ENCODE results near the gene TEX19. TPM values are rescaled to one million over a fixed set of nuclear protein-coding genes. Genes with fewer than 3 reads are reported as not detected.
"Not testable (repeated sequence)": the region's sequence is repeated elsewhere in the genome, so short reads cannot be mapped to it uniquely, and the experiment has no call there.

Gene TEX19
- total RNA-seq, 1 donor = under 0.01 TPM

- H3K4me2 ChIP-seq (ENCODE audit: insufficient read depth, low read length) = peak within 1 kb of the TSS; percentile 78
- no peaks in the 10 kb centered on the region for H4K20me1 ChIP-seq (ENCODE audit: insufficient read depth, low read length)
- no peaks in the 10 kb centered on the region for H3K36me3 ChIP-seq (ENCODE audit: insufficient read depth, low read length)
- peak within 1 kb of the TSS; percentile 63 for H3K4me3 ChIP-seq (ENCODE audit: insufficient read depth, low read length)
- H3K27ac ChIP-seq (ENCODE audit: low read depth, low read length) = no peak within 1 kb of the TSS
- TF ChIP-seq, protein P1, sequence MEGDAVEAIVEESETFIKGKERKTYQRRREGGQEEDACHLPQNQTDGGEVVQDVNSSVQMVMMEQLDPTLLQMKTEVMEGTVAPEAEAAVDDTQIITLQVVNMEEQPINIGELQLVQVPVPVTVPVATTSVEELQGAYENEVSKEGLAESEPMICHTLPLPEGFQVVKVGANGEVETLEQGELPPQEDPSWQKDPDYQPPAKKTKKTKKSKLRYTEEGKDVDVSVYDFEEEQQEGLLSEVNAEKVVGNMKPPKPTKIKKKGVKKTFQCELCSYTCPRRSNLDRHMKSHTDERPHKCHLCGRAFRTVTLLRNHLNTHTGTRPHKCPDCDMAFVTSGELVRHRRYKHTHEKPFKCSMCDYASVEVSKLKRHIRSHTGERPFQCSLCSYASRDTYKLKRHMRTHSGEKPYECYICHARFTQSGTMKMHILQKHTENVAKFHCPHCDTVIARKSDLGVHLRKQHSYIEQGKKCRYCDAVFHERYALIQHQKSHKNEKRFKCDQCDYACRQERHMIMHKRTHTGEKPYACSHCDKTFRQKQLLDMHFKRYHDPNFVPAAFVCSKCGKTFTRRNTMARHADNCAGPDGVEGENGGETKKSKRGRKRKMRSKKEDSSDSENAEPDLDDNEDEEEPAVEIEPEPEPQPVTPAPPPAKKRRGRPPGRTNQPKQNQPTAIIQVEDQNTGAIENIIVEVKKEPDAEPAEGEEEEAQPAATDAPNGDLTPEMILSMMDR (IDR thresholded peaks at IDR 0.05; ENCODE audit: extremely low read depth, low read depth, low read length) = no peak
- no peaks in the 10 kb centered on the region for H3K9me3 ChIP-seq (ENCODE audit: low read depth, low read length)
- H2AFZ ChIP-seq (ENCODE audit: low read length) = peak within 1 kb of the TSS; percentile 65
- H3K27me3 ChIP-seq (ENCODE audit: insufficient read depth, low read length) = peaks cover 69% of the 10 kb centered on the region
- no peaks in the 10 kb centered on the region for H3K79me2 ChIP-seq (ENCODE audit: insufficient read depth, low read length)
- H3K4me1 ChIP-seq (ENCODE audit: insufficient read depth, low read length) = no peaks in the 10 kb centered on the region
- DNase-seq (ENCODE audit: insufficient read length, low spot score, missing footprints) = peak; percentile 74
Measured at GRCh38 chr17:82371333-82372248, 12.5 kb downstream of the TEX19 start, which contains the start of gene UTS2R. TSS of gene UTS2R (plus strand) at chr17:82371765. CDS start at chr17:82374325, 2,560 bp downstream.

DNA sequence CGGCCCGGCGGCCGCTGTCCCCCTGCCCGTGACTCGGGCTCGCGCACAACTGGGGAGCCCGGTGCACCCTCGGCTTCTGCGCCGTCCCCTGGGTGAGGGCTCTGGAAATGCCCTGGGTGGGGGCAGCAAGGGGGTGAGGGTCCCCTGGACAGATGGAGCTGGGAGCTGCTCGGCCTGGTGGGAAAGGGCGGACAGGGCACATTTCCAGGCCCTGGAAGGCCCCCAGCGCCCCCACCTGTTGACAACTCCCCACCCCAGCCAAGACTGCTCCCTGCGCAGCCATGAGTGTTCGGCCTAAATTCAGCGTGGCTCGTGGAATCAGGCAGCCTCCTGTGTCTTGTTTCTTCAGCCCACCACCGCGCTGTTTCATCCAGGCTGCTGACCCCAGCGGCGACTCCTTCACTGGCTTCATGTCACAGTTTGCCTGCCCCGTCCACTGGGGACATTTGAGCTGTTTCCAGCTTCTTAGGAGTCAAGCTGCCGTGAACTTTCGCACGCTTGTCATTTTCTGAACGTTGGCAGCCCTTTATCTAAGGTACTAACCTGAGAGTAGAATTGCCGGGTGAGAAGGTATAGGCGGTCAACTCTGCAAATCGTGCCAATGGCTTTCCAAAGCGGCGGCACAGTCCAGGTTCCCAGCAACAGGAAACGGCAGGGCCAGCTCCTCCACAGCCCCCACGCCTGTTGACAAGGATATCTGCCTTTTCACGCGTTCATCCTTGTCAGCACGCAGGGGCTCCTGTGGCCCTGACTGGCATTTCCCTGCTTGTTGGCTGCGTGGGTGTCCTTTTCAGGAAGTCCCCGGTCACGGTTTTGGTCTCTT, 13.4 kb downstream of the TEX19 start:
- H3K79me2 ChIP-seq (ENCODE audit: insufficient read depth, low read length) = no peaks in the 10 kb centered on the region
- no peak overlapping the region for H3K4me3 ChIP-seq (ENCODE audit: insufficient read depth, low read length)
- H3K27ac ChIP-seq (ENCODE audit: low read depth, low read length) = no peak overlapping the region
- H3K27me3 ChIP-seq (ENCODE audit: insufficient read depth, low read length) = peaks cover 63% of the 10 kb centered on the region
- TF ChIP-seq, protein P1 (IDR thresholded peaks at IDR 0.05; ENCODE audit: extremely low read depth, low read depth, low read length) = no peak
- H4K20me1 ChIP-seq (ENCODE audit: insufficient read depth, low read length) = no peaks in the 10 kb centered on the region
- H3K9me3 ChIP-seq (ENCODE audit: low read depth, low read length) = no peaks in the 10 kb centered on the region
- H3K36me3 ChIP-seq (ENCODE audit: insufficient read depth, low read length) = no peaks in the 10 kb centered on the region
- H3K4me1 ChIP-seq (ENCODE audit: insufficient read depth, low read length) = no peaks in the 10 kb centered on the region
- no peak overlapping the region for H3K4me2 ChIP-seq (ENCODE audit: insufficient read depth, low read length)
- DNase-seq (ENCODE audit: insufficient read length, low spot score, missing footprints) = peak; percentile 89
- H2AFZ ChIP-seq (ENCODE audit: low read length) = no peak overlapping the region

DNA sequence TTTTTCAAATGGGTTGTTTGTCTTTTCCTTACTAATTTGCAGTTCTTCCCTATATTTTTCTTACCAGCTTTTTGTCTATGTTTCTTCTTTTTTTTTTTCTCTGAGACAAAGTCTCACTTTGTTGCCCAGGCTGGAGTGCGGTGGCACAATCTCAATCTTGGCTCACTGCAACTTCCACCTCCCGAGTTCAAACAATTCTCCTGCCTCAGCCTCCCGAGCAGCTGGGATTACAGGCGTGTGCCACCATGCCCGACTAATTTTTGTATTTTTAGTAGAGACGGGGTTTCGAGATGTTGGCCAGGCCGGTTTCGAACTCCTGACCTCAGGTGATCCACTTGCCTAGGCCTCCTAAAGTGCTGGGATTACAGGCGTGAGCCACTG, 14.0 kb downstream of the TEX19 start:
- H3K4me1 ChIP-seq (ENCODE audit: insufficient read depth, low read length); H3K4me2 ChIP-seq (ENCODE audit: insufficient read depth, low read length); DNase-seq (ENCODE audit: insufficient read length, low spot score, missing footprints); H3K27ac ChIP-seq (ENCODE audit: low read depth, low read length); H3K79me2 ChIP-seq (ENCODE audit: insufficient read depth, low read length); H4K20me1 ChIP-seq (ENCODE audit: insufficient read depth, low read length); H3K36me3 ChIP-seq (ENCODE audit: insufficient read depth, low read length); H2AFZ ChIP-seq (ENCODE audit: low read length); H3K4me3 ChIP-seq (ENCODE audit: insufficient read depth, low read length); H3K9me3 ChIP-seq (ENCODE audit: low read depth, low read length): not testable (repeated sequence)
- H3K27me3 ChIP-seq (ENCODE audit: insufficient read depth, low read length) = peaks cover 63% of the 10 kb centered on the region

GRCh38 chr17:82373731-82374625, 14.9 kb downstream of the TEX19 start:
- H3K36me3 ChIP-seq (ENCODE audit: insufficient read depth, low read length) = no peaks in the 10 kb centered on the region
- no peaks in the 10 kb centered on the region for H3K4me1 ChIP-seq (ENCODE audit: insufficient read depth, low read length)
- no peak overlapping the region for H2AFZ ChIP-seq (ENCODE audit: low read length)
- TF ChIP-seq, protein P1 (IDR thresholded peaks at IDR 0.05; ENCODE audit: extremely low read depth, low read depth, low read length) = no peak
- peaks cover 71% of the 10 kb centered on the region for H3K27me3 ChIP-seq (ENCODE audit: insufficient read depth, low read length)
- H3K4me3 ChIP-seq (ENCODE audit: insufficient read depth, low read length) = no peak overlapping the region
- no peaks in the 10 kb centered on the region for H3K79me2 ChIP-seq (ENCODE audit: insufficient read depth, low read length)
- no peak overlapping the region for H3K27ac ChIP-seq (ENCODE audit: low read depth, low read length)
- no peaks in the 10 kb centered on the region for H3K9me3 ChIP-seq (ENCODE audit: low read depth, low read length)
- no peaks in the 10 kb centered on the region for H4K20me1 ChIP-seq (ENCODE audit: insufficient read depth, low read length)
- DNase-seq (ENCODE audit: insufficient read length, low spot score, missing footprints) = peak; percentile 70
- no peak overlapping the region for H3K4me2 ChIP-seq (ENCODE audit: insufficient read depth, low read length)

Data from osteoblast (primary cell).